ENCODE measurements around the gene AKNA. TPM values are rescaled to one million over a fixed set of nuclear protein-coding genes. Genes with fewer than 3 reads are reported as not detected.

The AKNA gene
- polyA plus RNA-seq, 1 donor from 2014 or later, result 1.2 TPM

GRCh38 chr9:114396558-114397218 is 8.9 kb upstream of the AKNA start:
- TF ChIP-seq TAF1 (IDR thresholded peaks at IDR 0.05; ENCODE audit: low read depth), result no peak
- Histone ChIP-seq H2AFZ (ENCODE audit: low read depth, low read length) (no peak overlapping the region), H3K79me2 (replicated peaks; ENCODE audit: insufficient read depth, low read length) (no peaks in the 10 kb centered on the region), H3K4me2 (ENCODE audit: low read length) (no peak overlapping the region), H3K9me2 (ENCODE audit: insufficient read depth, low read length) (no peaks in the 10 kb centered on the region), H4K20me1 (ENCODE audit: insufficient read depth) (no peaks in the 10 kb centered on the region), H3K36me3 (ENCODE audit: insufficient read depth, low read length) (no peaks in the 10 kb centered on the region), H3K27me3 (ENCODE audit: insufficient read depth, low read depth, low read length) (peaks cover 8% of the 10 kb centered on the region), H3K4me3 (ENCODE audit: low read length) (no peak overlapping the region), H3K27ac (ENCODE audit: low read length) (no peak overlapping the region), H3K9ac (ENCODE audit: low read length) (no peak overlapping the region), H3F3A (ENCODE audit: insufficient read depth, low read length, poor library complexity, severe bottlenecking) (no peaks in the 10 kb centered on the region), H3K9me3 (ENCODE audit: low read length) (no peaks in the 10 kb centered on the region)

DNA sequence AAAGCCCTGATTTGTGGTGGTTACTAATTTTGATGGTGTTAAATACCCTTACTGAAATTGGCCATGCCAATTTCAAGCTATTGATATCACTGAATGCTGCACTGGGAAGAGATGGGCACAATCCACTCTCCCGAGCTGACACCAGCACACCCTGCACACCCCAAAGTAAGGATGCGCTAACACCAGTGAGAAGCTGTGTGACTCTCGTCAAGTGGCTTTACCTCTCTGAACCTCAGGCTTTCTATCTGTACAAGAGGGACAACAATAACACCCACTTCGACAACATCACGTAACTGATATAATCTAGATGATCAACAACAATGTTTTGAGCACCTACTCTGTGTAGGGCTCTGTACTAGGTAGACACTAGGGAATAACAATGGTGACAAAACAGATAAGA is 8.0 kb upstream of the AKNA start:
- no peak overlapping the region for H3K27ac ChIP-seq (ENCODE audit: low read length)
- H3K4me3 ChIP-seq (ENCODE audit: low read length), result no peak overlapping the region
- H3F3A ChIP-seq (ENCODE audit: insufficient read depth, low read length, poor library complexity, severe bottlenecking), result no peaks in the 10 kb centered on the region
- H3K36me3 ChIP-seq (ENCODE audit: insufficient read depth, low read length), result no peaks in the 10 kb centered on the region
- no peaks in the 10 kb centered on the region for H4K20me1 ChIP-seq (ENCODE audit: insufficient read depth)
- H3K27me3 ChIP-seq (ENCODE audit: insufficient read depth, low read depth, low read length), result peaks cover 8% of the 10 kb centered on the region
- H3K9ac ChIP-seq (ENCODE audit: low read length), result no peak overlapping the region
- H3K79me2 ChIP-seq (replicated peaks; ENCODE audit: insufficient read depth, low read length), result no peaks in the 10 kb centered on the region
- H3K9me3 ChIP-seq (ENCODE audit: low read length), result no peaks in the 10 kb centered on the region
- H2AFZ ChIP-seq (ENCODE audit: low read depth, low read length), result no peak overlapping the region
- H3K4me2 ChIP-seq (ENCODE audit: low read length), result no peak overlapping the region
- TF ChIP-seq MXI1 (conservative IDR thresholded peaks at IDR 0.05; ENCODE audit: poor library complexity, severe bottlenecking) (no peak), TAF1 (IDR thresholded peaks at IDR 0.05; ENCODE audit: low read depth) (no peak), CTCF (IDR thresholded peaks at IDR 0.05; ENCODE audit: poor library complexity, severe bottlenecking) (no peak), RAD21 (conservative IDR thresholded peaks at IDR 0.05) (no peak), SMC3 (conservative IDR thresholded peaks at IDR 0.05; ENCODE audit: poor library complexity) (no peak), POLR2AphosphoS5 (IDR thresholded peaks at IDR 0.05) (no peak), EZH2 (IDR thresholded peaks at IDR 0.05; ENCODE audit: borderline replicate concordance, insufficient read depth, low read length, poor library complexity, severe bottlenecking) (no peak), EP300 (conservative IDR thresholded peaks at IDR 0.05; ENCODE audit: poor library complexity, severe bottlenecking) (no peak)
- TF ChIP-seq, protein P1, sequence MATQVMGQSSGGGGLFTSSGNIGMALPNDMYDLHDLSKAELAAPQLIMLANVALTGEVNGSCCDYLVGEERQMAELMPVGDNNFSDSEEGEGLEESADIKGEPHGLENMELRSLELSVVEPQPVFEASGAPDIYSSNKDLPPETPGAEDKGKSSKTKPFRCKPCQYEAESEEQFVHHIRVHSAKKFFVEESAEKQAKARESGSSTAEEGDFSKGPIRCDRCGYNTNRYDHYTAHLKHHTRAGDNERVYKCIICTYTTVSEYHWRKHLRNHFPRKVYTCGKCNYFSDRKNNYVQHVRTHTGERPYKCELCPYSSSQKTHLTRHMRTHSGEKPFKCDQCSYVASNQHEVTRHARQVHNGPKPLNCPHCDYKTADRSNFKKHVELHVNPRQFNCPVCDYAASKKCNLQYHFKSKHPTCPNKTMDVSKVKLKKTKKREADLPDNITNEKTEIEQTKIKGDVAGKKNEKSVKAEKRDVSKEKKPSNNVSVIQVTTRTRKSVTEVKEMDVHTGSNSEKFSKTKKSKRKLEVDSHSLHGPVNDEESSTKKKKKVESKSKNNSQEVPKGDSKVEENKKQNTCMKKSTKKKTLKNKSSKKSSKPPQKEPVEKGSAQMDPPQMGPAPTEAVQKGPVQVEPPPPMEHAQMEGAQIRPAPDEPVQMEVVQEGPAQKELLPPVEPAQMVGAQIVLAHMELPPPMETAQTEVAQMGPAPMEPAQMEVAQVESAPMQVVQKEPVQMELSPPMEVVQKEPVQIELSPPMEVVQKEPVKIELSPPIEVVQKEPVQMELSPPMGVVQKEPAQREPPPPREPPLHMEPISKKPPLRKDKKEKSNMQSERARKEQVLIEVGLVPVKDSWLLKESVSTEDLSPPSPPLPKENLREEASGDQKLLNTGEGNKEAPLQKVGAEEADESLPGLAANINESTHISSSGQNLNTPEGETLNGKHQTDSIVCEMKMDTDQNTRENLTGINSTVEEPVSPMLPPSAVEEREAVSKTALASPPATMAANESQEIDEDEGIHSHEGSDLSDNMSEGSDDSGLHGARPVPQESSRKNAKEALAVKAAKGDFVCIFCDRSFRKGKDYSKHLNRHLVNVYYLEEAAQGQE (IDR thresholded peaks at IDR 0.05; ENCODE audit: borderline replicate concordance), result no peak
- no peaks in the 10 kb centered on the region for H3K9me2 ChIP-seq (ENCODE audit: insufficient read depth, low read length)

GRCh38 chr9:114395334-114395617 is 7.5 kb upstream of the AKNA start:
- H3K9me3 ChIP-seq (ENCODE audit: low read length), result no peaks in the 10 kb centered on the region
- H3K27me3 ChIP-seq (ENCODE audit: insufficient read depth, low read depth, low read length), result peaks cover 8% of the 10 kb centered on the region
- H3K9me2 ChIP-seq (ENCODE audit: insufficient read depth, low read length), result no peaks in the 10 kb centered on the region
- no peaks in the 10 kb centered on the region for H3F3A ChIP-seq (ENCODE audit: insufficient read depth, low read length, poor library complexity, severe bottlenecking)
- no peak overlapping the region for H3K27ac ChIP-seq (ENCODE audit: low read length)
- H3K4me2 ChIP-seq (ENCODE audit: low read length), result no peak overlapping the region
- H3K79me2 ChIP-seq (replicated peaks; ENCODE audit: insufficient read depth, low read length), result no peaks in the 10 kb centered on the region
- H3K36me3 ChIP-seq (ENCODE audit: insufficient read depth, low read length), result no peaks in the 10 kb centered on the region
- H3K4me3 ChIP-seq (ENCODE audit: low read length), result no peak overlapping the region
- no peak overlapping the region for H2AFZ ChIP-seq (ENCODE audit: low read depth, low read length)
- no peak overlapping the region for H3K9ac ChIP-seq (ENCODE audit: low read length)
- TF ChIP-seq, protein P1 (IDR thresholded peaks at IDR 0.05; ENCODE audit: borderline replicate concordance), result no peak
- TF ChIP-seq SMC3 (conservative IDR thresholded peaks at IDR 0.05; ENCODE audit: poor library complexity) (no peak), EZH2 (IDR thresholded peaks at IDR 0.05; ENCODE audit: borderline replicate concordance, insufficient read depth, low read length, poor library complexity, severe bottlenecking) (no peak), EP300 (conservative IDR thresholded peaks at IDR 0.05; ENCODE audit: poor library complexity, severe bottlenecking) (no peak), POLR2AphosphoS5 (IDR thresholded peaks at IDR 0.05) (no peak), CTCF (IDR thresholded peaks at IDR 0.05; ENCODE audit: poor library complexity, severe bottlenecking) (no peak), RAD21 (conservative IDR thresholded peaks at IDR 0.05) (no peak), MXI1 (conservative IDR thresholded peaks at IDR 0.05; ENCODE audit: poor library complexity, severe bottlenecking) (no peak)
- no peaks in the 10 kb centered on the region for H4K20me1 ChIP-seq (ENCODE audit: insufficient read depth)
